ENCODE data around the gene ADH1A. TPM values are rescaled to one million over a fixed set of nuclear protein-coding genes. Genes with fewer than 3 reads are reported as not detected.

Gene ADH1A
- total RNA-seq, 1 experiment from 2014 or later: not detected

GRCh38 chr4:99324361-99324760, 33.6 kb upstream of the ADH1A start:
- Mint-ChIP-seq H3K4me3 (no peak overlapping the region), H3K27me3 (ENCODE audit: low read depth) (no peaks in the 10 kb centered on the region), H3K4me1 (peaks cover 7 to 10% of the 10 kb centered on the region in 2 experiments), H3K36me3 (ENCODE audit: insufficient read depth in 1 of 3, low read depth in 3 of 3) (peaks cover 0 to 11% (median 3%) of the 10 kb centered on the region in 3 experiments; a peak in 6 of 7 replicates), H3K9me3 (peaks cover 15 to 16% of the 10 kb centered on the region in 2 experiments), H3K27ac (no peak overlapping the region)
- H4K8ac ChIP-seq (replicated peaks; ENCODE audit: insufficient read length, low read depth, low read length): no peak overlapping the region
- no peak for DNase-seq
- H3K79me2 ChIP-seq (ENCODE audit: insufficient read depth, low read length): no peaks in the 10 kb centered on the region
- H2AK5ac ChIP-seq (ENCODE audit: insufficient read length, low read length): no peak overlapping the region
- no peak overlapping the region for H2BK120ac ChIP-seq (ENCODE audit: low read depth, low read length, poor library complexity, severe bottlenecking)
- H2BK20ac ChIP-seq (ENCODE audit: low read depth, low read length, poor library complexity, severe bottlenecking): no peak overlapping the region
- H3K4me2 ChIP-seq (ENCODE audit: insufficient read depth, insufficient read length, low read length): no peak overlapping the region
- no peak overlapping the region for H3K9ac ChIP-seq (ENCODE audit: extremely low read depth, insufficient read length, low read length)
- no peak overlapping the region for H3K18ac ChIP-seq (ENCODE audit: insufficient read length, low read depth, low read length)
- H4K5ac ChIP-seq (ENCODE audit: insufficient read length, low read depth, low read length): no peak overlapping the region
- H2BK5ac ChIP-seq (ENCODE audit: insufficient read length, low read length): no peak overlapping the region
- no CpG with 5 or more reads among the region's 1 CpG for WGBS (ENCODE audit: extremely low coverage, insufficient read length, low lambda C conversion rate)
- no peaks in the 10 kb centered on the region for H4K20me1 ChIP-seq (ENCODE audit: control insufficient read depth, insufficient read depth, insufficient read length)
- no peaks in the 10 kb centered on the region for H3K27me3 ChIP-seq (ENCODE audit: insufficient read depth, low read length)
- no peaks in the 10 kb centered on the region for H3K23me2 ChIP-seq (ENCODE audit: insufficient read length, low read depth, low read length, poor library complexity, severe bottlenecking)
- no peak overlapping the region for H3K23ac ChIP-seq (ENCODE audit: insufficient read length, low read depth, low read length)
- no peaks in the 10 kb centered on the region for H3K9me3 ChIP-seq (ENCODE audit: control insufficient read depth, low read depth, low read length)
- H3K56ac ChIP-seq (ENCODE audit: insufficient read length, low read depth, low read length): no peak overlapping the region
- H3K27ac ChIP-seq (ENCODE audit: insufficient read length, low read depth, low read length): no peak overlapping the region
- no peak for TF ChIP-seq CTCF (conservative IDR thresholded peaks at IDR 0.05)
- no peaks in the 10 kb centered on the region; the same call in 1 of the 2 replicates for H3K4me1 ChIP-seq (ENCODE audit: insufficient read depth, low read length)
- H2AFZ ChIP-seq (ENCODE audit: low read length): no peak overlapping the region
- H3K79me1 ChIP-seq (ENCODE audit: insufficient read depth, low read depth, low read length, poor library complexity, severe bottlenecking): no peaks in the 10 kb centered on the region
- no peak overlapping the region for H4K91ac ChIP-seq (ENCODE audit: insufficient read length, low read depth, low read length)
- H3K14ac ChIP-seq (ENCODE audit: insufficient read depth, low read length): no peak overlapping the region
- H2BK15ac ChIP-seq (ENCODE audit: low read depth, low read length): no peak overlapping the region
- no peak overlapping the region for H3K4ac ChIP-seq (ENCODE audit: low read depth, low read length)
- H3T11ph ChIP-seq (ENCODE audit: low read length): no peak overlapping the region
- no peak overlapping the region for H2BK12ac ChIP-seq (ENCODE audit: insufficient read length, low read depth, low read length)
